Activated CD8-positive, alpha-beta memory T cell treated with anti-CD3 and anti-CD28 coated beads, Interleukin-2, amount 50 U/mL, for 24 hours (primary cell): ENCODE measurements around the gene ZNF280C.
"Not testable (repeated sequence)": the region's sequence is repeated elsewhere in the genome, so short reads cannot be mapped to it uniquely, and the experiment has no call there.

ENCODE experiments used
- DNase-seq: peaks from one replicate; pipeline ENCODE4 v3.0.0-alpha.2; 2020; ENCODE audit errors: extremely low read depth

ZNF280C gene, protein sequence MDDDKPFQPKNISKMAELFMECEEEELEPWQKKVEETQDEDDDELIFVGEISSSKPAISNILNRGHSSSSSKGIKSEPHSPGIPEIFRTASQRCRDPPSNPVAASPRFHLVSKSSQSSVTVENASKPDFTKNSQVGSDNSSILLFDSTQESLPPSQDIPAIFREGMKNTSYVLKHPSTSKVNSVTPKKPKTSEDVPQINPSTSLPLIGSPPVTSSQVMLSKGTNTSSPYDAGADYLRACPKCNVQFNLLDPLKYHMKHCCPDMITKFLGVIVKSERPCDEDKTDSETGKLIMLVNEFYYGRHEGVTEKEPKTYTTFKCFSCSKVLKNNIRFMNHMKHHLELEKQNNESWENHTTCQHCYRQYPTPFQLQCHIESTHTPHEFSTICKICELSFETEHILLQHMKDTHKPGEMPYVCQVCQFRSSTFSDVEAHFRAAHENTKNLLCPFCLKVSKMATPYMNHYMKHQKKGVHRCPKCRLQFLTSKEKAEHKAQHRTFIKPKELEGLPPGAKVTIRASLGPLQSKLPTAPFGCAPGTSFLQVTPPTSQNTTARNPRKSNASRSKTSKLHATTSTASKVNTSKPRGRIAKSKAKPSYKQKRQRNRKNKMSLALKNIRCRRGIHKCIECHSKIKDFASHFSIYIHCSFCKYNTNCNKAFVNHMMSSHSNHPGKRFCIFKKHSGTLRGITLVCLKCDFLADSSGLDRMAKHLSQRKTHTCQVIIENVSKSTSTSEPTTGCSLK

DNA sequence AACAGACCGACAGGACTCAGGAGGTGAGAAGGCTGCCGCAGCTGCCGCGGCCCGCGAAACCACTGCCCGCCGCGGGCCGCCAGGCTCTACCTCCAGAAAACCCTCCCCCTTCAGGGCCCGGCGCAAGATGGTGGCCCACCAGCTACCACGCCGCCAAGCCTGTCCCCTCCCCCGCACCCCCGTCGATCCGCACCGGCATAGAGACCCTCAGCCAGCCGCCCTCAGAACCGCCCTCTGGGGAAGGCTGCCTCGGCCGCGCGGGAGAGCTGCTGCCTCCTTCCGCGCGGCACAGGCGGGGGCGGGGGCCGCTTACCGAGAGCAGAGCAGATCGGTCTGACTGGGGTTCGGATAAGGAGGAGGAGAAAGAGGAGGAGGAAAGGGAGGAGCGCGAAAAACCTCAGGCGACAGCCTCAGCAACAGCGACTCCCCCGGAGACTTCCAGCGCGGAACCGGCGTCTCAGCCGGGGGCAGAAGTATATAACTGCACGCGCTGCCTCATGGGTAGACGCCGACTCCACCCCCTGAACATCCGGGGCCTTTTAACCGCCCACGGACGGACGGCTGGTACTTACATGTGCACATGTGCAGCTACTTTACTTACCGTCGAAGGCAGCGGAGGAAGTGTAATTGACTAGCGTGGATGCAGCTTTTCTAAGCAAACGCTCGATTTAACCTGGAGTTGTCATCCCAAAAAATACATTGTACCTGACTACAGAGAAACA is at the start of gene ZNF280C:
Gene ZNF280C (minus strand): TSS at position 451 of the 722 bp plus-strand sequence. CDS start 8,450 bp downstream, outside the sequence.
- DNase-seq: peak; percentile 85

DNA sequence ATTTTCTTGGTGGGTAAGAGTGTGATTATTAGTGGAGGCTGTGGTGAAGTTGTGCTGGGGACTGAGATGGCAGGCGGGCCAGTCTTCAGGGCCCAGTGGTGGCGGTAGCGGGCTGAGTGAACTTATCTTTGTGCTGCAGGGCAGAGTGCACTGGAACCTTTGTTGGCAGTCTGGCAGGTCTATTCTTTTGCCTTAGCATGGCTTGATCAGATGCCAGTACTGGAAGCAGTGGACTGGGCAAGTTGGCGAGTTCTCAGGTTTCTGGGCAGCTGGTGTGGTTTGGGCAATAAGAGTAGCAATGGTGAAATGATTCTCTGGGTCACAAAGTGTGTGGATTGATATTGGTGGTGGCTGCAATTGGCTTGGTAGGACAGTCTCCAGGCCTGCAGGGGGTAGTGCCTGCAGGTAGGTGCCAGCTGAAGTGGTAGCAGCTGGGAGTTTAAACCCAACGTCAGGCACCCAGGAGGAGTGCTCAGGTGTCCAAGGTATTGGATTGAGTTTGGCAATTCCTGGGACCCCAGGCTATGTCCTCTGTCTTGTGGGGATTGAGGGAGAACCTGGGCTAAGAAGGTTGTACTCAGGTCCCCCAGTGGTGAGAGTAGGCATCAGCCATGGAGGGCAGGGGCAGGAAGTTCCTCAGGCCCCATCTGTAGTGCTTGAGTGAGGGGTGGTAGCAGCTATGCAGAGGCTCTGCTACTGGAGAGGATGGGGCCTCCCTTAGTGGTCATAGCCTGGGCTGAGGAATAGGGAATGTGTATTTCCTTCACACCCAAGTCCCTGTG is 36.1 kb upstream of the ZNF280C start:
- DNase-seq: no peak

DNA sequence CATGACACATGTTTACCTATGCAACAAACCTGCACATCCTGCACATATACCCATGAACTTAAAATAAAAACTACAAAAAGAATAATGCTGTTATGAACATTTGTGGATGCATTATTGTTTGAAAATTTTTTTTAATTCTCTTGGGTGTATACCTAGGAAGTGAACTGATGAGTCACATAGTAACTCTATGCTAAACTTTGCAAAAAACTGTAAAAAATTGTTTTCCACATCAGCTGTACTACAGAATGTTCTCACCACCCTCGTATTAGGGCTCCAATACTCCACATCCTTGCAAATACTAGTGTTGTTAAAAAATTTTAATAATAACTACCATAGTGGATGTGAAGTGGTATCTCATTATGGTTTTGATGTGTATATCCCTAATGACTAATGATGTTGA is 33.3 kb upstream of the ZNF280C start:
- DNase-seq: no peak

DNA sequence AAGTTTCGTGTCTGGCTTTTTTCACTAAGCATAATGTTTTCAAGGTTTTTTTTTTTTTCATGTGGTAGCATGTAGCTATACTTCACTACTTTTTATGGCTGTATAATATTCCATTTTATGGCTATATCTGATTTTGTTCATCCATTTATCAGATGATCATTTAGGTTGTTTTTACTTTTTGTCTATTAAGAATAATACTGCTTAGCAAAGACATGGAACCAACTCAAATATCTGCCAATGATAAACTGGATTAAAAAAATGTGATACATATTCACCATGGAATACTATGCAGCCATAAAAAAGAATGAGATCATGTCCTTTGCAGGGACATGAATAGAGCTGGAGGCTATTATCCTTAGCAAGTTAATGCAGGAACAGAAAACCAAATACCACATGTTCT is 32.7 kb upstream of the ZNF280C start:
- DNase-seq: no peak

DNA sequence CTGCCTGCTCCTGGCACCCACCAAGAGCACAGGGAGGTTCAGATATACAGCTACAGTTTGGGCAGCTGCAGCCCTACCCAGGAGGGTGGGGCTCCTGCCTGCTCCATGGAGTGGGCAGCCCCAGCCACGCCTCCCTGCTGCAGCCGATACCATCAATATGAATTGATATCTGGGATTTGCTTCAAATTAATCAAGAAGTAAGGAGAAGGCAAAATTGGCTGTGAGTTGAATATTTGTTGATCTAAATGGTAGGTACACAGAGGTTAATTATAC is 31.2 kb upstream of the ZNF280C start:
- no peak for DNase-seq

DNA sequence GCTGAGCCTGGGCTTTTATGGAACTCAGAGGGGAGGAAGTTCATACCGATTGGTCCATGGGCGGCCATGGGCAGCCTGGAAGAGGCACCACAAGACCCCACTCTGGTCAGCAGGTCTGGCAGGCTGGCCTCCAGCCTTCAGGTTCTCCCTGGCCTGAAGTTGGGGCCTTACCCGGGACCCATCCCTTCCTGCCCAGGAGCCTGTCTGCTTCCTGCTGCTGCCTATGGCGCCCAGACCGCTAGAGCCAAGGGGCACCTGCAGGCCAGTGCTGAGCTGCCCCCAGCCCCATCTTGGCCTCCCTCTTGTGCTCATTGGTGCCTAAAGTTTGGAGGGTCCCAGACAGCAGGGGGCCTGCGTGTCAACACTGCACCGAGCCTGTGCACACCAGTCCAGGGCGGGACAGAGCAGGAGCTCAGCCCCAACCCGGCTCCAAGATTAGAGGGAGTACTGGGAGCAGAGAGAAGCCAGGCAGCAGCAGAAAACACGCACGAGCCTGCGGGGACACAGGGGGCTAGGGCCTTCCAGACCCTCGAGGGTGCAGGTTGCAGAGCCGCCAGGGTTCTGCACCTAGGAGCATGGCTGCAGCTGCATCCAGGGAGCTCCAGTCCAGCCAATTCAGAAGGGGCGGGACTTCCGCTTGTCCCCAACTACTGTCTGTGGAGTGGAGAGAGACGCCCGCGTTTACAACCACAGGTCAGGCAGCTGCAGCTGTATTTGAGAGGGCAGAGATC is 30.7 kb upstream of the ZNF280C start:
- DNase-seq: no peak

DNA sequence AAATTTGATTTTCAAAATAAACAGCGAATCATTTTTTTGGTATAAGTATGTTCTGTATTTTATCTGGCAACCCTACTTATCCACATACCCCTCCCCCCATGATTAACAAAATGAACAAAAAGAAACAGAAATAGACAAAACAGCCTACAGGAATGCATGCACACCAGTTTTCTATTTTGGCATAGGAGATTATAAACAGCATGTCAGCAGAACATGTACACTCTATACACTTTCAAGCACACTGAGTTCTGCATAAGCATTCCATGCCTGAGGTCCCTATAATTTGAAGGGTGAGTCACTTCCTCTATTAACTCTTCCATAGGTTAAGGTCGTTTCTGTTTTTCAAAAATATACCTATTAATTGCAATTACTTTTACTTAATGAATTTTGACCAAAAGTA is 28.0 kb upstream of the ZNF280C start:
- no peak for DNase-seq

DNA sequence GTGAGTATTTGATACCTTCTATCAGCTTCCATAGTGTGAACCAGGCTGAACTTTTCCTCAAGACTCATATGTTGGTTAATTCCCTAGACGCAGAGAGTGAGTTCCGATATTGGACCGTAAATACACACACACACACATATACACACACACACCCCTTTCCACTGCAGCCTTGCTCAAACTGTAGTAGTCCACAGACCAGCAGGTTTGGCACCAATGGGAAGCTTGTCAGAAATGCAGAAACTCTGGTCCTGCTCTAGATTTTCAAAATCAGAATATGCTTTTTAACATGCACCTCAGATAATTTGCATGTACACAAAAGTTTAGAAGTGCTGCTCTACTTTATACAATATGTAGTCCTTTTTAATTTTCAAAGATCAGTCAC is 27.6 kb upstream of the ZNF280C start:
- no peak for DNase-seq

DNA sequence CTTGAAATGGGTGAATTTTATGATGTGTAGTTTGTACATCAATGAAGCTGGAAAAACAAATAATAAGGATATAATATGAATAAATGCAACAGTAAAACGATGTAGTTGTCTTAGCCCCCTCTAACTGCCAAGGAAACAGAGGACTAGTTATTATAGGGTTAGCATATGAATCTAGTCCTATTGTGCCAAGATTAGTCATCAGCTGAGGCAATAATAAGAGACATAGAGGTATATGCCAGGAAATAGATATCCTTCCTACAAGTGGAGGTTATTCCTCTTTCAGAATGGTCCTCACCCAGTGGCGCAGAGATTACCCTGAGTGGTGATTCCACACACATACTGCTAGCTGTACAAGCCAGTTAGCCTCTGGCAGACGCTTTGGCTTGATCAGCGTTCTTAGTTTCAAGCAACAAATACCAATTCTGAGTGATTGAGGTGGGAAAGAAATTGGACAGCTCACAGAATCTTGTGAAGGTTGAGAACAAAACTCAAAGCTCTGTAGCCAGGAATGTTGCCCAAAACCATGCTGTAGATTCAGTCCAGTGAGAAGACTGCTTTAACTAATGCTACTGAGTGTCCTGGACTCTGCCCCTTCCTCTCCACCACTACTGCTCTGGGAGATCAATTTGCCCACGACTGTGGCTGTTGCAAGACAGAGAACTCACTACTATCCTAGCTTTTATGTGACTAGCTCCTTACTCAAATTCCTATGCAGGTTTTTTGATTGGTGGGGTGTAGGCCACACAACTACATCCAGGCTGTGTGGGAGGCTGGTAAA is 27.0 kb upstream of the ZNF280C start:
- DNase-seq: no peak

DNA sequence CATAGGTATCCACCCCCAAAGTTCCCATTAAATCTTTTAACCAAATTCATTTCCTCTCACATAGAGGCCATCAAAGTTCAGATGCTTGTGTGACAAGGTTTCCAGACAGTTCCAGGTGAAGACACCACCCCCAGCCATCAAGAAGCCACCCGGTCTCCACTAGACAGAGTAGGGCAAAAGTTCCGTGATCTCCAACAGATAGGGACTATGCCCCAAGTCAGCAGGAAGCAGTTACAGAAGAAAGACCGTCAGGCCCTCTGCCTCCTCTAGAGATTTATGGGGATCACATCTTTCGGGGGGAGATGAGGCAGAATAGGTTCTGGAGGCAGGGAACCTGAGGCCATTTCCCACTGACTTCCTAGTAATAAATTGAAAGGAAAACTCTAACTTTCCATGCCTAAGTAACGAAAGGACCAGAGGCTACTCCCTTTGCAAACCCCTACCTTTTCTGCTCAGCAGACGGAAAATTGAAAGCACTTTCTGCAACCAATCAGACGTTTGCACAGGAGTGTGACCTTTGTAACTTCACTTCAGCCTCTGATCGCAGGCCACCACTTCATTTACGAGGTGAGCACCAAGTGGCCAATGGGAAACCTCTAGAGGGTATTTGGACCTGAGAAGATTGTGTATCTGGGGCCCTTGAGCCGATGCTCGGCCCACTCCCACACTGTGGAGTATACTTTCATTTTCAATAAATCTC is 18.5 kb upstream of the ZNF280C start:
- DNase-seq: no peak

DNA sequence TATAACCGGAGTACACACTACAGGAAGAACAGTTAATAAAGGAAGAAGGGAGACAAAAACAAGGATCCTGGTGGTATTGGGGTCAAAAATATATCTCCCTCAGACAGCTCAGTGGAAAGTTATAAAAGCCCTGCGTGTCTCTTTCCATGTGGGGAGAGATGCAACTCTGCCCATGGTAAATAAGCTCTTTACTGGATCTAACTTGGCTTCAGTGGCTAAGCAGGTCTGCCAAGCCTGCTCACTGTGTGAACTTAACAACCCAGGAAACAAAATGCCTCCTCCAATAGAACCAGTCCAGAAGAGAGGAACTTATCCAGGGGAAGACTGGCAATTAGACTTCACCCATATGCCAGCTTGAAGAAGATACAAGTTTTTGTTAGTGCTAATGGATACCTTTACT is 17.0 kb upstream of the ZNF280C start:
- no peak for DNase-seq

DNA sequence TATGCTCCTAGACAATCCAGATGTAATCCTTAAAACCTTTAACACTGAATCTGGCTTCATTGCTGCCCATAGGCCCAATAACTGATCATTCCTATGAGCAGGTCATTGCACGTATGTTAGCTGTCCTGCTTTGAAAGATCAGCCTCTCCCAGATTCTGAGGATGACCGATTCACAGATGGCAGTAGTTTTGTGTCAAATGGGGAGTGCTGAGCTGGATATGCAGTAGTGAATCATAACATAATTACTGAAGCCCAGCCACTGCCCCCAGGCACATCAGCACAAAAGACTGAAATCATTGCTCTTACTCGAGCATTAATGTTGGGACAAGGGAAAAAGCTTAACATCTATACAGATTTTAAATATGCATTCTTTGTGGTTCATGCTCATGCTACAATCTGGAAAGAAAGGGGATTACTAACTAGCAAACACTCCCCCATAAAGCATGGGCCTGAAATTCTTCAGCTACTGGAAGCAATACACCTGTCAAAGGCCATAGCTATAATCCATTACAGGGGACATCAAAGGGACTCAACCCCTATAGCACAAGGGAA is 16.4 kb upstream of the ZNF280C start:
- no peak for DNase-seq

DNA sequence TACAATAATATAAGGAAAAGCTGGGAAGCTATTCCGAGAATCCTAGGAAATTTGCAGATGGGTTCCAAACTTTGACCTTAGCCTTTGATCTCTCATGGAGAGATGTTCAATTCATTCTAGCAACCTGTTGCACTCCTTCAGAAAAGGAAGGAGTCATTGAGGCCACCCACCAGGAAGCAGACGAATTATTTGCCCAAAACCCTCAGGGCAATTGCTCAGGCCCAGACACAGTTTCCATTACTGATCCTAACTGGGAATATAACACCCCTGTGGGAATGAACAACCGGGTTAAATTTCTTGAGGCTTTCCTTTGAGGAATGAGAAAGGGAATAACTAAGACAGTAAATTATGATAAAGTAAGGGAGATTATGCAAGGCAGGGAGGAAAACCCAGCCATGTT is 13.5 kb upstream of the ZNF280C start:
- no peak for DNase-seq

DNA sequence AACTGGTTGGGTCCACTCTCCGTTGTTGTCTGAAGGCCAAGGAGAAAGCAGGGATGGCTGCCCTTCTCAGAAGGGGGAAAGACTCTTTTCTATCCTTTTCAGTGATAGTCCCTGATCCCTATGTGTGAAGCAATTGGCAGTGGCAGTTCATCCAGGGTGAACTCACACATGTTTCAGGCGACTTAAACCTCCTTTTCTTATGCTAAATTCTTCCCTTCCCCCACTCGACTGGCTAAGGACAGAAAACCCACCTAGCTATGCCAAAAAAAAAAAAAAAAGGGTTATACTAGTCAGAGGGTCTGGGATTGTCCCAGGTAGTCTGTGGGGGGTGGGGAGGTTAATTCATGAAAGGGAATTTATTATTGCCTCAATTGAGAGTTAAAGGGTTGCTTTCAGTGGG is 12.2 kb upstream of the ZNF280C start:
- DNase-seq: no peak

DNA sequence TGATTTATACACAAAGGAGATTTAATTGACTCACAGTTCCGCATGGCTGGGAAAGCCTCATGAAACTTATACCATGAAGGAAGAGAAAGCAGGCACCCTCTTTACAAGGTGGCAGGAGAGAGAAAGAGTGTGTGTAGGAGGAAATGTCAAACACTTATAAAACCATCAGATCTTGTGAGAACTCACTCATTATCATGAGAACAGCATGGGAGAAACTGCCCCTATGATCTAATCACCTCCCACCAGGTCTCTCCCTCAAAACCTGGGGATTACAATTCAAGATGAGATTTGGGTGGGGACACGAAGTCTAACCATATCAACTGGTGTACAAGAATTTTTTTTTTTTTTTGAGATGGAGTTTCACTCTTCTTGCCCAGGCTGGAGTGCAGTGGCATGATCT is 3.6 kb upstream of the ZNF280C start:
- not testable (repeated sequence) for DNase-seq

DNA sequence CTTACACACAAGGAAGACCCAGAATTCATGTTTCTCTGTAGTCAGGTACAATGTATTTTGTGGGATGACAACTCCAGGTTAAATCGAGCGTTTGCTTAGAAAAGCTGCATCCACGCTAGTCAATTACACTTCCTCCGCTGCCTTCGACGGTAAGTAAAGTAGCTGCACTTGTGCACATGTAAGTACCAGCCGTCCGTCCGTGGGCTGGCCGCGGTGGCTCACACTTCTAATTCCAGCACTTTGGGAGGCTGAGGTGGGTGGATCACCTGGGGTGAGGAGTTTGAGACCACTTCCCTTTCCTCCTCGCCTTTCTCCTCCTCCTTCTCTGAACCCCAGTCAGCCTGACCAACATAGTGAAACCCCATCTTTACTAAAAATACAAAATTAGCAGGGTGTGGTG is 692 bp upstream of the ZNF280C start:
- not testable (repeated sequence) for DNase-seq

DNA sequence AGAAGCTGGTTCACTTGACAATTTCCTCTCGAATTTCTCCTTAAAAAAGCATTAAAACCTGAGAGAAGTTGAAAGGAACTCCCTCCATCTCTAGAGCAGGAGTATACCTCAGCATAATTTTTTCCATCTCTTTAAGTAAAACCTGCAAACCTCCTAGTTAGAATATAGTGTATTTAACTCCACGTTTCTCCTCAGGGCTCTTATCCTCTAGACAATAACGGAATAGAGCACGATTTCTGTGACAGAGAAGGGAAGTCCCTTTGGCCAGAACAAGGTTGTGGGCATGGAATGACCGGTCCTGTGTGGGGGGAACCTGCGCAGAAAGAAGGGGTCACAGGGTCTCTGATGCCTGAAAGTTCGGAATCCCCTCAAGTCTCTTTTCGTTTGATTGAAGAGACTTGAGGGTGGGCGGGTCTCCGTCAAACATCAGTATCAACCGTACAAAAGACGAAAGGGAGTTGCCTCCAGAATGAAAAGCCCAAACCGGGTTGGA is 697 bp downstream of the ZNF280C start:
- DNase-seq: no peak

DNA sequence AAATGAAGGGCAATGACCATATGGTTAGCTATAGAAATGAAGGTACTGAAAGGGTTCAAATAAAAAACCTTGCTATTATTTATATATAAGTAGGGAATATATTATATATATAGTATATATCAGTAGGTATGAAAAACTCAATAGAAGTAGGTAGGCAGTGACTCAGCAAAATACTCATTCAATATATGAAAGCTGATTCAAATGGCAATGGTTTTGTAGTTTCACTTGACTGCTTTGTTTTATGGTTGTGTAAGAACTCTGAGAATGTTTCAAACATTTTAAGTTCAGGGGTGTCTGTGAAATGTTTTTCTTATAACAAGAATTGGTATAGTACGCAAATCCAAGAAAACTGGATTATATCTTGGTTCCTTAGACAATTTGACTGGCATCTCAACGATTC is 4.1 kb downstream of the ZNF280C start:
- no peak for DNase-seq

DNA sequence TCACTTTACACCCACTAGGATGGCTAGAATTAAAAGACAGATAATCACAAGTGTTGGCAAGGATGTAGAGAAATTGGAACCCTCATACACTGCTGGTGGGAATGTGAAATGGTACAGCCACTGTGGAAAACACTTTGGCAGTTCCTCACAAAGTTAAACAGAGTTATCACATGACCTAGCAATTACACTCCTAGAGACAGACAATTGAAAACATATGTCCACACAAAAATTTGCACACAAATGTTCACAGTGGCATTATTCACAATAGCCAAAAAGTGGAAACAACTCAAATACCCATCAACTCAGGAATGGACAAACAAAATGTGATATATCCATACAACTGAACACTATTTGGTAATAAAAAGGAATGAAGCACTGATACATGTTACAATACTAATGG is 5.7 kb downstream of the ZNF280C start:
- no peak for DNase-seq

DNA sequence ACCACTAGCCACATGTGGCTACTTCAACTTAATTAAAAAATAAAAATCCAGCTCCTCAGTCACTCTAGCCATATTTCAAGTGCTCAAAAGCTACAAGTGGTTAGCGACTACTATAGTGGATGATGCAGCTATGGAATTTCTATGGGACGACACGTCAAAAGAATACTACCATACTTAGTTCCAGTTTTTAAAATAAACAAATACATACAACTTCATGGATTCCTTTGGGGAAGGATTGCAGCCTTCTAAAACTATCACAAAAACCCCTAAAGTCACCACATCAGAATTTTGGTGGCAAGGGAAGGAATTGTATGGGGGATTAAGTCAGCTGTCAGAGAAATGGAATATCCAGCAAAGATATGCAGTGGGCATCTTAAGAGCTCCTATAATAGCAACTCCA is 6.5 kb downstream of the ZNF280C start:
- no peak for DNase-seq
